IMR-90 (cell line): ENCODE data around the gene OR4E2. TPM values are rescaled to one million over a fixed set of nuclear protein-coding genes. Genes with fewer than 3 reads are reported as not detected.

Experiments used
- ATAC-seq: fragments of 200-7000 bp; cut with Tn5 transposase; 2 replicates; pipeline ENCODE4 v1.9.1; 2020; ENCODE audit warnings: low read depth, mild to moderate bottlenecking, moderate library complexity
- BruUV-seq: library from RNA; stranded (reverse); fragments of 400-500 nt; replicated peaks from 2 replicates; lab custom pipeline; 2021; lab: Mats Ljungman, UMichigan
- CTCF ChIA-PET: fragments of 300-600 bp; formaldehyde crosslinking; extraction: SDS; loops from one replicate; lab custom pipeline; 2021; ENCODE audit warnings: antibody characterized with exemption; lab: Yijun Ruan, JAX
- POLR2A ChIA-PET: fragments of 300-600 bp; sonication (Branson Sonifier 250); formaldehyde crosslinking; loops from one replicate; lab custom pipeline; 2022; ENCODE audit warnings: antibody characterized with exemption; ENCODE audit not compliant: unreplicated experiment; lab: Charles Lee
- DNase-seq: peaks from one replicate; pipeline ENCODE4 v3.0.0; 2013
- H2AFZ ChIP-seq: replicated peaks from 2 replicates; pipeline ENCODE3; 2013; ENCODE audit warnings: low read length, mild to moderate bottlenecking; ENCODE audit not compliant: poor library complexity
- H2AK5ac ChIP-seq: 2 replicates; pipeline ENCODE4 v1.6.1; 2013; ENCODE audit warnings: low read depth, low read length, inconsistent platforms
- H2AK9ac ChIP-seq: replicated peaks from 2 replicates; pipeline ENCODE3; 2013; ENCODE audit warnings: mild to moderate bottlenecking, low read depth, low read length, moderate library complexity; ENCODE audit not compliant: poor library complexity
- H2BK120ac ChIP-seq: 2 replicates; pipeline ENCODE4 v1.6.1; 2013; ENCODE audit warnings: low read depth, low read length, inconsistent platforms
- H2BK15ac ChIP-seq: 3 replicates; pipeline ENCODE4 v1.6.1; 2013; ENCODE audit warnings: low read depth, low read length, inconsistent platforms
- H2BK20ac ChIP-seq: 2 replicates; pipeline ENCODE4 v1.6.1; 2013; ENCODE audit warnings: low read depth, mild to moderate bottlenecking, inconsistent platforms, low read length, moderate library complexity
- H2BK5ac ChIP-seq: 2 replicates; pipeline ENCODE4 v1.6.1; 2013; ENCODE audit warnings: mild to moderate bottlenecking, low read depth, low read length, inconsistent platforms; ENCODE audit not compliant: poor library complexity, severe bottlenecking
- H3K14ac ChIP-seq: replicated peaks from 2 replicates; pipeline ENCODE4 v1.6.1; 2013; ENCODE audit warnings: low read depth, low read length, inconsistent platforms
- H3K18ac ChIP-seq: 2 replicates; pipeline ENCODE4 v1.6.1; 2013; ENCODE audit warnings: low read depth, low read length, control low read depth
- H3K23ac ChIP-seq: 2 replicates; pipeline ENCODE4 v1.6.1; 2013; ENCODE audit warnings: low read depth, low read length, inconsistent platforms
- H3K27ac ChIP-seq: 2 replicates; pipeline ENCODE4 v1.5.1; 2013; ENCODE audit warnings: mild to moderate bottlenecking, control low read depth, low read length; ENCODE audit not compliant: insufficient read depth
- H3K27me3 ChIP-seq: 2 replicates; pipeline ENCODE4 v1.6.1; 2013; ENCODE audit warnings: low read length; ENCODE audit not compliant: control insufficient read depth, insufficient read depth
- H3K36me3 ChIP-seq: 2 replicates; pipeline ENCODE4 v1.6.1; 2013; ENCODE audit warnings: low read length, mixed read lengths; ENCODE audit not compliant: control insufficient read depth, insufficient read depth
- H3K4ac ChIP-seq: 2 replicates; pipeline ENCODE4 v1.6.1; 2013; ENCODE audit warnings: low read depth, low read length, inconsistent platforms
- H3K4me1 ChIP-seq: 2 replicates; pipeline ENCODE4 v1.6.1; 2013; ENCODE audit warnings: low read length, mixed read lengths; ENCODE audit not compliant: control insufficient read depth, insufficient read depth
- H3K4me2 ChIP-seq: 2 replicates; pipeline ENCODE4 v1.6.1; 2013; ENCODE audit warnings: low read depth, mild to moderate bottlenecking, control low read depth, low read length, moderate library complexity
- H3K4me3 ChIP-seq: 2 replicates; pipeline ENCODE4 v1.5.1; 2013; ENCODE audit warnings: low read depth, mild to moderate bottlenecking, control low read depth, low read length, moderate library complexity; ENCODE audit not compliant: insufficient read depth
- H3K56ac ChIP-seq: 2 replicates; pipeline ENCODE4 v1.6.1; 2013; ENCODE audit warnings: low read length, inconsistent platforms; ENCODE audit not compliant: insufficient read depth; ENCODE audit errors: extremely low read depth
- H3K79me1 ChIP-seq, 2 experiments: 2 replicates each; pipeline ENCODE4 v1.6.1; 2013; ENCODE audit warnings: low read length in 2 of 2, inconsistent platforms in 1 of 2, low read depth in 1 of 2
- H3K9ac ChIP-seq: 2 replicates; pipeline ENCODE4 v1.6.1; 2013; ENCODE audit warnings: low read depth, low read length, control low read depth
- H3K9me1 ChIP-seq: 2 replicates; pipeline ENCODE4 v1.6.1; 2013; ENCODE audit warnings: low read length, inconsistent platforms; ENCODE audit not compliant: insufficient read depth
- H3K9me3 ChIP-seq: 2 replicates; pipeline ENCODE4 v1.6.1; 2013; ENCODE audit warnings: low read length; ENCODE audit not compliant: control insufficient read depth, insufficient read depth
- H4K20me1 ChIP-seq: 2 replicates; pipeline ENCODE4 v1.6.1; 2013; ENCODE audit warnings: low read length, inconsistent platforms; ENCODE audit not compliant: insufficient read depth
- H4K5ac ChIP-seq: 2 replicates; pipeline ENCODE4 v1.6.1; 2013; ENCODE audit warnings: mild to moderate bottlenecking, low read depth, low read length, control low read depth
- H4K8ac ChIP-seq, 2 experiments: 2 replicates each; pipeline ENCODE4 v1.6.1; 2013; ENCODE audit warnings: low read depth in 2 of 2, low read length in 2 of 2, control low read depth in 1 of 2, inconsistent platforms in 1 of 2
- H4K91ac ChIP-seq: 2 replicates; pipeline ENCODE4 v1.6.1; 2013; ENCODE audit warnings: low read depth, low read length, inconsistent platforms; ENCODE audit not compliant: insufficient read depth
- BHLHE40 ChIP-seq: fragments of 150-350 bp; IDR thresholded peaks from 2 replicates; pipeline ENCODE4 v1.6.1; 2016; ENCODE audit warnings: mild to moderate bottlenecking, low read depth, low read length
- CEBPB ChIP-seq: IDR thresholded peaks from 2 replicates; pipeline ENCODE4 v1.6.1; 2012; ENCODE audit warnings: low read depth, low read length, improper control_type of control experiment
- CHD1 ChIP-seq: IDR thresholded peaks from 2 replicates; pipeline ENCODE4 v1.6.1; 2012; ENCODE audit warnings: low read depth, low read length, improper control_type of control experiment
- CTCF ChIP-seq: conservative IDR thresholded peaks from 2 replicates; pipeline ENCODE4 v1.5.1; 2012; ENCODE audit warnings: mild to moderate bottlenecking, low read depth, low read length, improper control_type of control experiment
- ELK1 ChIP-seq: fragments of 150-350 bp; IDR thresholded peaks from 2 replicates; pipeline ENCODE4 v1.6.1; 2016; ENCODE audit warnings: low read depth, mild to moderate bottlenecking, low read length, moderate library complexity, borderline replicate concordance
- FOS ChIP-seq: fragments of 150-350 bp; IDR thresholded peaks from 2 replicates; pipeline ENCODE4 v1.6.1; 2016; ENCODE audit warnings: low read depth, low read length
- MAFK ChIP-seq: IDR thresholded peaks from 2 replicates; pipeline ENCODE4 v1.6.1; 2012; ENCODE audit warnings: low read depth, low read length, improper control_type of control experiment
- MAZ ChIP-seq: IDR thresholded peaks from 2 replicates; pipeline ENCODE4 v1.6.1; 2012; ENCODE audit warnings: low read depth, mild to moderate bottlenecking, low read length, improper control_type of control experiment, moderate library complexity, borderline replicate concordance
- MXI1 ChIP-seq: IDR thresholded peaks from 2 replicates; pipeline ENCODE4 v1.6.1; 2012; ENCODE audit warnings: low read depth, mild to moderate bottlenecking, low read length, moderate library complexity, borderline replicate concordance
- NFE2L2 ChIP-seq: fragments of 150-350 bp; IDR thresholded peaks from 2 replicates; pipeline ENCODE4 v1.6.1; 2016; ENCODE audit warnings: low read depth, mild to moderate bottlenecking, low read length
- POLR2A ChIP-seq: IDR thresholded peaks from 2 replicates; pipeline ENCODE4 v1.6.1; 2012; ENCODE audit warnings: mild to moderate bottlenecking, low read depth, low read length
- RCOR1 ChIP-seq: IDR thresholded peaks from 2 replicates; pipeline ENCODE4 v1.6.1; 2012; ENCODE audit warnings: mild to moderate bottlenecking, low read length, improper control_type of control experiment; ENCODE audit not compliant: insufficient replicate concordance
- RFX5 ChIP-seq: IDR thresholded peaks from 2 replicates; pipeline ENCODE4 v1.8.0; 2012; ENCODE audit warnings: low read depth, mild to moderate bottlenecking, low read length, moderate library complexity
- SMC3 ChIP-seq: fragments of 150-350 bp; IDR thresholded peaks from 2 replicates; pipeline ENCODE4 v1.6.1; 2016; ENCODE audit warnings: low read depth, mild to moderate bottlenecking, antibody characterized with exemption, low read length, moderate library complexity
- USF2 ChIP-seq: fragments of 150-350 bp; IDR thresholded peaks from 2 replicates; pipeline ENCODE4 v1.6.1; 2017; ENCODE audit warnings: mild to moderate bottlenecking, antibody characterized with exemption, low read length, low read depth
- WGBS, 2 experiments: methylation state at CpG; one replicate each; pipeline versions ENCODE4 v1.1.5 to v1.1.7; 2013; ENCODE audit warnings: missing lambda C conversion rate in 2 of 2; ENCODE audit not compliant: insufficient read length in 1 of 2; ENCODE audit errors: extremely low coverage in 2 of 2; 5-methylcytosine and 5-hydroxymethylcytosine counted together
- dilution Hi-C: fragments of 300-500 bp; cut with HindIII; formaldehyde crosslinking; loops from one replicate; pipeline ENCODE4 v1.14.3; 2018; ENCODE audit warnings: low sequenced_read_pairs; ENCODE audit not compliant: unreplicated experiment
- in situ Hi-C: fragments of 300-500 bp; cut with MboI; formaldehyde crosslinking; loops from 3 replicates; pipeline ENCODE4 v1.14.3; 2019; ENCODE audit warnings: low sequenced_read_pairs, inconsistent platforms, mixed read lengths
- intact Hi-C: fragments of 100-400 bp; cut with micrococcal nuclease; formaldehyde crosslinking; loops from 2 replicates; pipeline ENCODE4 v1.10.0; 2022
- polyA plus RNA-seq, 3 experiments: library from polyadenylated mRNA; depleted of rRNA; stranded (reverse); fragments of >200 nt; gene quantifications; 2 replicates each; pipeline ENCODE4 v1.2.3, GENCODE V29; 2012; ENCODE audit warnings: low replicate concordance in 1 of 3
- total RNA-seq: library from RNA; depleted of rRNA; stranded (reverse); fragments of >200 nt; gene quantifications from 2 replicates; pipeline ENCODE4 v1.2.3, GENCODE V29; 2012

The OR4E2 gene
- total and polyA plus RNA-seq, 2 of the 4 experiments (the other 2 are of a cell fraction): not detected

DNA sequence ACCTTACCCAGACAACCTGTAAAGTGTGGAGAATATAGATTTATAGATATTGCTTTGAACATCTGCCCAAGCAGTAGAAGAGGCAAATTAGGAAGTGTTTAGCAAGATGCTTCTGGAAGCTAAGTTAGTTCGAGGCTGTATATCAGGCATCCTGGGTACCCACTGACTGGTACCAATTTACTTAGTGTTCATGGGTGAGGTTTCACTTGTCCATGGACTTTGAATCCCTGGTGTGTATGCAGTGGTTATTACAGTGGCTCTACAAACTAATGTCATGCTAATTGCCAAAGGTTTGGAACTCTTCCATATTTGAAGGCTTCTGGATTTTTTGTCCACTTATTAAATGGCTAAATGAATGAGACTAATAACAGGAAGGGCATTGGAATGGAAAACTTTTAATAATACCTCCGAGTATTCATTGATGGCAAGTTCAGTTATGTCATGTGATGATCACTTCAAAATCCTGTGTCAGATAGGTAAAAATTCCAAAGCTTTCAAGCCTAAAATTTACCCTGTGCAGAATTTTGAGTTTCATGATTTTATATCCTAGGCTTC, at the start of gene OR4E2 (continued):
- TF ChIP-seq CEBPB: no peak
- no peak for TF ChIP-seq BHLHE40

GRCh38 chr14:21612324-21612723, 41.3 kb upstream of the OR4E2 start:
- DNase-seq: no peak
- no peak overlapping the region for H3K23ac ChIP-seq
- no peak for ATAC-seq
- no peak overlapping the region for H4K8ac ChIP-seq
- CTCF ChIA-PET: no interaction called here
- H3K9me3 ChIP-seq: no peaks in the 10 kb centered on the region
- no peak overlapping the region for H3K9ac ChIP-seq
- H2AK9ac ChIP-seq: no peak overlapping the region
- H3K27me3 ChIP-seq: no peaks in the 10 kb centered on the region; the same call in 1 of the 2 replicates
- no peak overlapping the region for H2AFZ ChIP-seq
- no peaks in the 10 kb centered on the region for H3K79me1 ChIP-seq
- H3K56ac ChIP-seq: no peak overlapping the region
- no peaks in the 10 kb centered on the region for H3K4me1 ChIP-seq
- intact Hi-C loops: no loop called here
- in situ Hi-C loops: no loop called here
- no peak overlapping the region for H4K5ac ChIP-seq
- no peak overlapping the region for H2AK5ac ChIP-seq
- no peak overlapping the region for H3K18ac ChIP-seq
- H3K27ac ChIP-seq: no peak overlapping the region
- no TSS peak for BruUV-seq
- no CpG with 5 or more reads among the region's 6 CpGs for WGBS, 2 experiments
- no peak overlapping the region for H3K14ac ChIP-seq
- no peaks in the 10 kb centered on the region for H3K36me3 ChIP-seq
- no peaks in the 10 kb centered on the region for H4K20me1 ChIP-seq
- H3K4ac ChIP-seq: no peak overlapping the region
- no peaks in the 10 kb centered on the region for H3K9me1 ChIP-seq
- no peak overlapping the region for H3K4me3 ChIP-seq
- no peak overlapping the region for H2BK15ac ChIP-seq
- POLR2A ChIA-PET: no interaction called here
- H2BK20ac ChIP-seq: no peak overlapping the region
- dilution Hi-C loops: no loop called here
- H4K91ac ChIP-seq: no peak overlapping the region
- no peak overlapping the region for H2BK5ac ChIP-seq
- H3K4me2 ChIP-seq: no peak overlapping the region
- H2BK120ac ChIP-seq: no peak overlapping the region
- no peak for TF ChIP-seq ELK1
- TF ChIP-seq FOS: no peak
- no peak for TF ChIP-seq SMC3
- no peak for TF ChIP-seq MAZ
- TF ChIP-seq NFE2L2: no peak
- no peak for TF ChIP-seq MXI1
- no peak for TF ChIP-seq RCOR1
- TF ChIP-seq CHD1: no peak
- no peak for TF ChIP-seq USF2
- no peak for TF ChIP-seq RFX5
- no peak for TF ChIP-seq CEBPB
- no peak for TF ChIP-seq POLR2A
- no peak for TF ChIP-seq MAFK
- no peak for TF ChIP-seq CTCF
